ENCODE data around the gene HSF5.

HSF5 gene

GRCh38 chr17:58396173-58396572 is 92.0 kb downstream of the HSF5 start:
- Histone ChIP-seq H3K9ac (ENCODE audit: low read depth, low read length) (no peak overlapping the region), H3K4me1 (ENCODE audit: insufficient read depth, low read length) (peaks cover 32% of the 10 kb centered on the region), H3K27me3 (ENCODE audit: insufficient read depth, low read length) (peaks cover 67% of the 10 kb centered on the region), H3K4me3 (ENCODE audit: low read length) (no peak overlapping the region), H3K9me3 (ENCODE audit: insufficient read depth, low read depth, low read length) (no peaks in the 10 kb centered on the region), H3K27ac (ENCODE audit: low read depth, low read length) (no peak overlapping the region), H3K36me3 (ENCODE audit: insufficient read depth, low read length) (no peaks in the 10 kb centered on the region)
- WGBS, result 88% methylated on average over 3 of the region's 4 CpGs

- H3K27ac ChIP-seq (ENCODE audit: low read depth, low read length), result no peak overlapping the region
- 97% methylated on average over 3 of the region's 3 CpGs for WGBS
- H3K9ac ChIP-seq (ENCODE audit: low read depth, low read length), result no peak overlapping the region
- no peak overlapping the region for H3K4me3 ChIP-seq (ENCODE audit: low read length)
- no peaks in the 10 kb centered on the region for H3K36me3 ChIP-seq (ENCODE audit: insufficient read depth, low read length)
- H3K27me3 ChIP-seq (ENCODE audit: insufficient read depth, low read length), result peaks cover 52% of the 10 kb centered on the region
- H3K4me1 ChIP-seq (ENCODE audit: insufficient read depth, low read length), result peaks cover 36% of the 10 kb centered on the region
- H3K9me3 ChIP-seq (ENCODE audit: insufficient read depth, low read depth, low read length), result no peaks in the 10 kb centered on the region
Observed at GRCh38 chr17:58394534-58395223, 93.5 kb downstream of the HSF5 start.

DNA sequence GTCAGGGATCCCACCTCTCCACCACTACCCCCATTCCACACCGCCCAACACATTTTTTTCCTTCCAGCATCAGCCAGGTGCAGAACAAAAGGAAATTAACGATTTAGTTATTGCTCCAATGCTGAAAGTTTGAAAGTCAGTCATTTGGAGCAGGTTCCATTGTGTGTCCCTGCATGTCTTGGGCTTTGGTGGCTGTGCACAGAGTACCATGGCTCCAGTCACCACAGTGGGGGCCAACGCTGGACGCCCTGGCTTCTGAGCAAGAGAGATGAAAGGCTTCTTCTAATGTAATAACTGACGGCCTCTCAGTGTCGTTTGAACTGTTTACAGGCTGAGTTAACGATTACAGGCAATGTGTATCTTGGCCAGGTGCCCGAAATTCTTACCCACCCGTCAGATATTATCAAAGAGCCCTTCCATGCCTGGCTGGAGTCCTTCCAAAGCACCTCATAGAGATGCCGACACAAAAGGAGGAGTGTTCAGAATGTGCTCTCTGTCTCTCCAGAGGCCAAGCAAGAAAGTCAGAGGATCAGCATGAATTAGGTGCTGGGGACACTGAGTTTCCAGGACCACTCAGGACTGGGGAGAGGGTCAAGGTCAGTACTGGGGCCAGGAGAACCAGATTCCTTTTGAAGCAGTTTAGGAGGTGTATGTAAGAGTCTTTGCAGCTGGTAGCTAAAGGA is 96.8 kb downstream of the HSF5 start:
- Histone ChIP-seq H3K4me1 (ENCODE audit: insufficient read depth, low read length) (peaks cover 38% of the 10 kb centered on the region), H3K9me3 (ENCODE audit: insufficient read depth, low read depth, low read length) (no peaks in the 10 kb centered on the region), H3K9ac (ENCODE audit: low read depth, low read length) (no peak overlapping the region), H3K27me3 (ENCODE audit: insufficient read depth, low read length) (peaks cover 20% of the 10 kb centered on the region), H3K27ac (ENCODE audit: low read depth, low read length) (no peak overlapping the region), H3K36me3 (ENCODE audit: insufficient read depth, low read length) (no peaks in the 10 kb centered on the region), H3K4me3 (ENCODE audit: low read length) (no peak overlapping the region)
- 91% methylated on average over 10 of the region's 10 CpGs for WGBS

- H3K4me1 ChIP-seq (ENCODE audit: insufficient read depth, low read length), result peaks cover 38% of the 10 kb centered on the region
- H3K36me3 ChIP-seq (ENCODE audit: insufficient read depth, low read length), result no peaks in the 10 kb centered on the region
- no peaks in the 10 kb centered on the region for H3K9me3 ChIP-seq (ENCODE audit: insufficient read depth, low read depth, low read length)
- no peak overlapping the region for H3K27ac ChIP-seq (ENCODE audit: low read depth, low read length)
- H3K27me3 ChIP-seq (ENCODE audit: insufficient read depth, low read length), result peaks cover 15% of the 10 kb centered on the region
- H3K9ac ChIP-seq (ENCODE audit: low read depth, low read length), result no peak overlapping the region
- 94% methylated on average over 2 of the region's 2 CpGs for WGBS
- no peak overlapping the region for H3K4me3 ChIP-seq (ENCODE audit: low read length)
Observed at GRCh38 chr17:58390884-58391283, 97.3 kb downstream of the HSF5 start.

- Histone ChIP-seq H3K9ac (ENCODE audit: low read depth, low read length) (no peak overlapping the region), H3K4me3 (ENCODE audit: low read length) (peak overlapping the region; percentile 13; the same call in 1 of the 2 replicates), H3K9me3 (ENCODE audit: insufficient read depth, low read depth, low read length) (no peaks in the 10 kb centered on the region), H3K36me3 (ENCODE audit: insufficient read depth, low read length) (no peaks in the 10 kb centered on the region), H3K4me1 (ENCODE audit: insufficient read depth, low read length) (peaks cover 39% of the 10 kb centered on the region), H3K27me3 (ENCODE audit: insufficient read depth, low read length) (no peaks in the 10 kb centered on the region), H3K27ac (ENCODE audit: low read depth, low read length) (peak overlapping the region; percentile 28; the same call in 1 of the 2 replicates)
- 53% methylated on average over 3 of the region's 3 CpGs for WGBS
Observed at GRCh38 chr17:58388302-58389190, 99.7 kb downstream of the HSF5 start.

DNA sequence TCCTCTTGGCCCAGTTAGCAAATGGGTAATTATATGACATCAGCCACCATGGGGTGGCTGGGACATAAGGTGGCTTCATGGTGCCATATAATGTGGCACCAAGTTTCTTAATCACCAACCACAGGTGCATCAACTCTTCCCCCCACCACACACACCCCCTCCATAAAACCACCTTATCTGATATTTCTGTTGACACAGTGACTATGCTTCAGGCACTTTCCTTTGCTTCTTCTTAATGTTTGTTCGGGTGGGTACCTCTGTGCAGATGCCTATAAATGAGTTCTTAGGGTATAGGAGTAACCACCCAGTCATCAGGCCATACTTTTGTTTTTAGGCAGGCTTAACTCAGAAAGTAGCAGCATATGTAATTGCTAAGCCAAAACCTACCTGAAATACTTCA is 100.4 kb downstream of the HSF5 start:
- H3K9me3 ChIP-seq (ENCODE audit: insufficient read depth, low read depth, low read length), result no peaks in the 10 kb centered on the region
- WGBS, result 89% methylated on average over 1 of the region's 1 CpG
- no peak overlapping the region for H3K4me3 ChIP-seq (ENCODE audit: low read length)
- H3K9ac ChIP-seq (ENCODE audit: low read depth, low read length), result no peak overlapping the region
- H3K4me1 ChIP-seq (ENCODE audit: insufficient read depth, low read length), result peaks cover 39% of the 10 kb centered on the region
- no peaks in the 10 kb centered on the region for H3K27me3 ChIP-seq (ENCODE audit: insufficient read depth, low read length)
- H3K27ac ChIP-seq (ENCODE audit: low read depth, low read length), result no peak overlapping the region
- H3K36me3 ChIP-seq (ENCODE audit: insufficient read depth, low read length), result no peaks in the 10 kb centered on the region

DNA sequence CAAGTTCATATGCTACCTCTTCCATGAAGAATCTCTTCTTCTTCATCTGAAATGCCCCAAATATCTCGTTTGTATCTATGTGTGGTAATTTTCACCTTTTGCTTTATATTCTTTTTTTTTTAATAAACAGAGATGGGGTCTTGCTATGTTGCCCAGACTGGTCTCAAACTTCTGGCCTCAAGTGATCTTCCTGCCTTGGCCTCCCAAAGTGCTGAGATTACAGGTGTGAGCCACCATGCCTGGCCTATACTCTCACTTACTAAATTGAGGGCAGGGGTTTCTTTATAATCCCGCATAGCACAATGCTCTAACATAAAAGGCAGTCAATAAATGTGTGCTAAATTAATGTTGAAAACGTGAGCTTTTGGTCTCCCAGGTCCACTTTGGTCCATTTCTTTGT is 101.5 kb downstream of the HSF5 start:
- H3K4me1 ChIP-seq (ENCODE audit: insufficient read depth, low read length), result peaks cover 39% of the 10 kb centered on the region
- 73% methylated on average over 2 of the region's 3 CpGs for WGBS
- no peak overlapping the region for H3K9ac ChIP-seq (ENCODE audit: low read depth, low read length)
- no peaks in the 10 kb centered on the region for H3K36me3 ChIP-seq (ENCODE audit: insufficient read depth, low read length)
- no peak overlapping the region for H3K27ac ChIP-seq (ENCODE audit: low read depth, low read length)
- no peaks in the 10 kb centered on the region for H3K27me3 ChIP-seq (ENCODE audit: insufficient read depth, low read length)
- H3K4me3 ChIP-seq (ENCODE audit: low read length), result no peak overlapping the region
- no peaks in the 10 kb centered on the region for H3K9me3 ChIP-seq (ENCODE audit: insufficient read depth, low read depth, low read length)

GRCh38 chr17:58385359-58385899 is 102.8 kb downstream of the HSF5 start:
- Histone ChIP-seq H3K9me3 (ENCODE audit: insufficient read depth, low read depth, low read length) (no peaks in the 10 kb centered on the region), H3K36me3 (ENCODE audit: insufficient read depth, low read length) (no peaks in the 10 kb centered on the region), H3K4me3 (ENCODE audit: low read length) (no peak overlapping the region), H3K4me1 (ENCODE audit: insufficient read depth, low read length) (peaks cover 37% of the 10 kb centered on the region), H3K9ac (ENCODE audit: low read depth, low read length) (no peak overlapping the region), H3K27ac (ENCODE audit: low read depth, low read length) (no peak overlapping the region), H3K27me3 (ENCODE audit: insufficient read depth, low read length) (no peaks in the 10 kb centered on the region)
- 91% methylated on average over 4 of the region's 4 CpGs for whole genome bisulfite sequencing

GRCh38 chr17:58384897-58385296 is 103.3 kb downstream of the HSF5 start:
- Histone ChIP-seq H3K27ac (ENCODE audit: low read depth, low read length) (no peak overlapping the region), H3K36me3 (ENCODE audit: insufficient read depth, low read length) (no peaks in the 10 kb centered on the region), H3K9ac (ENCODE audit: low read depth, low read length) (no peak overlapping the region), H3K4me3 (ENCODE audit: low read length) (no peak overlapping the region), H3K27me3 (ENCODE audit: insufficient read depth, low read length) (no peaks in the 10 kb centered on the region), H3K9me3 (ENCODE audit: insufficient read depth, low read depth, low read length) (no peaks in the 10 kb centered on the region), H3K4me1 (ENCODE audit: insufficient read depth, low read length) (peaks cover 32% of the 10 kb centered on the region)
- 98% methylated on average over 3 of the region's 3 CpGs for WGBS

DNA sequence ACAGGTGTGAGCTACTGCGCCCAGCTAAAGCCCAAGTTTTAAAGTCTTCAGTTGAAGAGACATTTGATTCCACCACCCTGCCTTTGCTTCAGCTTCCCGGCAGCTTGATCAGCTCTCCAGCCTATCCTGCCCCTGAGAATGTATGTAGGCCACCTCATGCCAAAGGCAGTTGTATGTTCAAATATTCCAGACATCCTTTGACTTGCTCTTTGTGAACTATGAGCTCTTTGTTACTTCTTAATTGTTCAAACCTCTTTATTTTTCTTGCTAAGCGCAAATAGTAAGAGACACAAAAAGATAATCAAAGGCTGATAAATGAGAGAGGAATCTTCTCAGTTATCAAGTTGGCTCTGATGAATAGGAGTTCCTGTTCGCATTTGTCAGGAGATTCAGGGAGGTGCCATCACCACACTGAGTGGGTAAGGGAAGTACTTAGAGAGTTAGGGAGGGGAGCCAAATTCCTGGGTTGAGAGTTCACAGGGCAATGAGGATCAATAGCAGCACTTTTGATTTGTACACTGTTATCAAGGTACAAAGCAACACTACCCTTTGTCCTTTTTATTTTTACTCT is 104.2 kb downstream of the HSF5 start:
- no peaks in the 10 kb centered on the region for H3K36me3 ChIP-seq (ENCODE audit: insufficient read depth, low read length)
- no peaks in the 10 kb centered on the region for H3K27me3 ChIP-seq (ENCODE audit: insufficient read depth, low read length)
- no peak overlapping the region for H3K9ac ChIP-seq (ENCODE audit: low read depth, low read length)
- 86% methylated on average over 4 of the region's 4 CpGs for WGBS
- H3K4me3 ChIP-seq (ENCODE audit: low read length), result no peak overlapping the region
- no peak overlapping the region for H3K27ac ChIP-seq (ENCODE audit: low read depth, low read length)
- H3K4me1 ChIP-seq (ENCODE audit: insufficient read depth, low read length), result peaks cover 26% of the 10 kb centered on the region
- H3K9me3 ChIP-seq (ENCODE audit: insufficient read depth, low read depth, low read length), result no peaks in the 10 kb centered on the region

Data from HUES64 (cell line).